GM12878 (cell line): ENCODE data around the gene GP2. TPM values are rescaled to one million over a fixed set of nuclear protein-coding genes. Genes with fewer than 3 reads are reported as not detected.

Experiments
- ATAC-seq: fragments of 200-7000 bp; cut with Tn5 transposase; 3 replicates; pipeline ENCODE4 v1.9.1; 2020; ENCODE audit warnings: mild to moderate bottlenecking, moderate library complexity
- BruUV-seq: library from RNA; stranded (reverse); fragments of 400-500 nt; replicated peaks from 2 replicates; lab custom pipeline; 2021; lab: Mats Ljungman, UMichigan
- CTCF ChIA-PET: fragments of 300-600 bp; sonication (Branson Sonifier 250); formaldehyde crosslinking; extraction: SDS; loops from one replicate; lab custom pipeline; 2021; ENCODE audit warnings: inconsistent platforms; lab: Yijun Ruan, JAX
- POLR2A ChIA-PET: fragments of 350-600 bp; formaldehyde crosslinking; extraction: SDS; loops from one replicate; lab custom pipeline; 2021; ENCODE audit warnings: inconsistent platforms; lab: Charles Lee
- RAD21 ChIA-PET: fragments of 300-600 bp; sonication (Branson Sonifier 250); formaldehyde crosslinking; loops from one replicate; lab custom pipeline; 2023; ENCODE audit warnings: antibody characterized with exemption; ENCODE audit not compliant: unreplicated experiment; lab: Charles Lee
- SMC1A ChIA-PET: fragments of 300-600 bp; sonication (Branson Sonifier 250); formaldehyde crosslinking; loops from one replicate; lab custom pipeline; 2023; ENCODE audit not compliant: unreplicated experiment, uncharacterized antibody; lab: Charles Lee
- DNase-seq: peaks from one replicate; pipeline ENCODE4 v3.0.0-alpha.2; 2011; ENCODE audit warnings: low read depth, low spot score
- FAIRE-seq: peaks from 3 replicates; lab custom pipeline; 2011; peaks lifted over from hg19 to GRCh38; lab: Jason Lieb, UNC
- H2AFZ ChIP-seq: 2 replicates; pipeline ENCODE4 v1.6.0; 2011; ENCODE audit warnings: low read depth, low read length, control low read depth; ENCODE audit not compliant: control insufficient read depth
- H3K27ac ChIP-seq: 2 replicates; pipeline ENCODE4 v1.5.1; 2011; ENCODE audit warnings: control low read depth; ENCODE audit not compliant: control insufficient read depth, insufficient read depth
- H3K27me3 ChIP-seq, 2 experiments: replicated peaks in 1 of 2; 2 replicates each; pipeline versions ENCODE4 v1.6.0 to v1.6.1; 2011; ENCODE audit warnings: low read length in 1 of 2; ENCODE audit not compliant: control insufficient read depth in 2 of 2, insufficient read depth in 2 of 2
- H3K36me3 ChIP-seq, 2 experiments: 2 replicates each; pipeline ENCODE4 v1.5.1; 2011; ENCODE audit warnings: low read length in 1 of 2; ENCODE audit not compliant: control insufficient read depth in 2 of 2, insufficient read depth in 2 of 2
- H3K4me1 ChIP-seq: 2 replicates; pipeline ENCODE4 v1.6.1; 2011; ENCODE audit warnings: mild to moderate bottlenecking, low read length, moderate library complexity, mixed read lengths; ENCODE audit not compliant: control insufficient read depth, insufficient read depth
- H3K4me2 ChIP-seq: 2 replicates; pipeline ENCODE4 v1.6.0; 2011; ENCODE audit warnings: control low read depth; ENCODE audit not compliant: control insufficient read depth, insufficient read depth
- H3K4me3 ChIP-seq: fragments of 200-600 bp; sonication (generic); 2 replicates; pipeline ENCODE4 v1.5.1; 2016
- H3K79me2 ChIP-seq: 2 replicates; pipeline ENCODE4 v1.6.0; 2011; ENCODE audit warnings: low read length; ENCODE audit not compliant: control insufficient read depth, insufficient read depth
- H3K9ac ChIP-seq: 2 replicates; pipeline ENCODE4 v1.8.0; 2011; ENCODE audit warnings: low read length, control low read depth, mixed read lengths; ENCODE audit not compliant: control insufficient read depth, insufficient read depth
- H3K9me3 ChIP-seq: replicated peaks from 3 replicates; pipeline ENCODE4 v1.5.1; 2011; ENCODE audit warnings: mild to moderate bottlenecking, low read length; ENCODE audit not compliant: control insufficient read depth, insufficient read depth
- H4K20me1 ChIP-seq: 2 replicates; pipeline ENCODE4 v1.6.0; 2011; ENCODE audit not compliant: control insufficient read depth, insufficient read depth
- ATF7 ChIP-seq: fragments of 450-650 bp; IDR thresholded peaks from 2 replicates; pipeline ENCODE4 v1.6.1; 2016; ENCODE audit warnings: low read depth, mild to moderate bottlenecking
- BRCA1 ChIP-seq: IDR thresholded peaks from 2 replicates; pipeline ENCODE4 v1.6.1; 2011; ENCODE audit warnings: low read depth, low read length, improper control_type of control experiment
- IRF3 ChIP-seq: fragments of 450-650 bp; IDR thresholded peaks from 2 replicates; pipeline ENCODE4 v1.6.1; 2014; ENCODE audit warnings: mild to moderate bottlenecking
- NFYB ChIP-seq: IDR thresholded peaks from 2 replicates; pipeline ENCODE4 v1.6.1; 2011; ENCODE audit warnings: low read depth, mild to moderate bottlenecking, low read length, improper control_type of control experiment, moderate library complexity; ENCODE audit not compliant: insufficient read depth
- POLR2AphosphoS5 ChIP-seq: IDR thresholded peaks from 2 replicates; pipeline ENCODE4 v1.6.1; 2011; ENCODE audit warnings: mild to moderate bottlenecking, low read length, inconsistent platforms
- PRDM15 ChIP-seq: fragments of 450-650 bp; formaldehyde crosslinking; IDR thresholded peaks from 2 replicates; pipeline ENCODE4 v1.4.0; 2020; ENCODE audit warnings: mild to moderate bottlenecking, moderate library complexity
- SIX5 ChIP-seq: IDR thresholded peaks from 2 replicates; pipeline ENCODE4 v1.6.1; 2011; ENCODE audit warnings: mild to moderate bottlenecking, low read depth, low read length, moderate library complexity; ENCODE audit not compliant: severe bottlenecking
- SREBF1 ChIP-seq: IDR thresholded peaks from 2 replicates; pipeline ENCODE4 v1.6.1; 2012; ENCODE audit warnings: mild to moderate bottlenecking, low read length
- ZBTB11 ChIP-seq: fragments of 450-650 bp; formaldehyde crosslinking; IDR thresholded peaks from 2 replicates; pipeline ENCODE4 v1.5.0; 2022; ENCODE audit warnings: mild to moderate bottlenecking, missing genetic modification characterization
- WGBS: methylation state at CpG from one replicate; pipeline ENCODE4 v1.1.6; 2016; ENCODE audit warnings: low lambda C conversion rate; ENCODE audit not compliant: insufficient replicate concordance, insufficient coverage; ENCODE audit errors: missing lambda C conversion rate; 5-methylcytosine and 5-hydroxymethylcytosine counted together
- in situ Hi-C: fragments of 300-500 bp; cut with MboI; formaldehyde crosslinking; loops from 9 replicates; pipeline ENCODE4 v1.14.3; 2018; ENCODE audit warnings: mixed read lengths
- intact Hi-C: fragments of 100-400 bp; cut with micrococcal nuclease; formaldehyde crosslinking; loops from one replicate; pipeline ENCODE4 v1.14.2; 2022; ENCODE audit not compliant: unreplicated experiment
- polyA plus RNA-seq, 11 experiments: library from polyadenylated mRNA; depleted of rRNA in 4 of 11; unstranded in 6 of 11; stranded (reverse) in 5 of 11; fragments of >200 nt; fragmentation: Nextera tagmentation in 4 of 11; fragmentation: Illumina TruSeq in 1 of 11; extraction: Ambion mirVana in 4 of 11; extraction: Trizol in 1 of 11; gene quantifications; 1 replicate in 1 of 11; 2 replicates in 10 of 11; pipeline versions ENCODE4 v1.2.1 to v1.2.3, GENCODE V29; 2011 to 2016; ENCODE audit warnings: inconsistent platforms in 2 of 11, missing spikeins in 2 of 11, low read depth in 1 of 11
- total RNA-seq, 4 experiments: library from RNA; depleted of rRNA in 3 of 4; stranded (reverse); fragments of >200 nt in 3 of 4; fragmentation: Illumina TruSeq in 1 of 4; extraction: Trizol in 1 of 4; gene quantifications; 2 replicates each; pipeline versions ENCODE4 v1.2.1 to v1.2.3, GENCODE V29; 2013 to 2021

GP2 gene
- total and polyA plus RNA-seq, 10 of the 15 experiments (the other 5 are each of a cell fraction or from before 2014, with no cell fraction given), result 6.9 TPM; not detected in 9

- no peak for TF ChIP-seq PRDM15 (CRISPR knock-in tag)
Observed at GRCh38 chr16:20307240-20307671, 20.1 kb downstream of the GP2 start (continued).

GRCh38 chr16:20306401-20306800 lies 20.9 kb downstream of the GP2 start:
- ChIA-PET RAD21 (interaction anchor here (0.8 kb wide), 1 partner anchor 79 kb away, joined by 3 read pairs; no protein-coding TSS in a partner anchor), CTCF (interaction anchor here (0.7 to 0.9 kb wide), 2 partner anchors 78 to 399 kb away, joined by 4 read pairs; no protein-coding TSS in a partner anchor), POLR2A (no interaction called here), SMC1A (interaction anchor here (0.6 kb wide), 1 partner anchor 402 kb away, joined by 3 read pairs; no protein-coding TSS in a partner anchor)
- Histone ChIP-seq H3K9me3 (no peaks in the 10 kb centered on the region), H3K36me3 (no peaks in the 10 kb centered on the region), H3K79me2 (no peaks in the 10 kb centered on the region), H3K27ac (no peak overlapping the region), H3K27me3 (no peaks in the 10 kb centered on the region; a peak in 1 of 4 replicates), H3K4me3 (no peak overlapping the region), H3K9ac (no peak overlapping the region), H3K4me2 (no peak overlapping the region), H3K4me1 (no peaks in the 10 kb centered on the region), H2AFZ (no peak overlapping the region), H4K20me1 (no peaks in the 10 kb centered on the region)
- FAIRE-seq, result no peak
- TF ChIP-seq SIX5, result no peak
- no peak for TF ChIP-seq ZBTB11 (CRISPR knock-in tag)
- no peak for TF ChIP-seq SREBF1
- no peak for TF ChIP-seq BRCA1
- TF ChIP-seq IRF3, result no peak
- TF ChIP-seq NFYB, result no peak
- TF ChIP-seq POLR2AphosphoS5, result no peak
- no peak for TF ChIP-seq ATF7
- in situ Hi-C loops (no loop called here), intact Hi-C loops (no loop called here)
- DNase-seq, result no peak
- WGBS, result 11% methylated on average over 4 of the region's 4 CpGs
- no peak for ATAC-seq
- BruUV-seq, result no TSS peak
